Activated T-helper 2 cell treated with anti-CD3 and anti-CD28 coated beads, Interferon-gamma antibody, Interleukin-2, Interleukin-4, amounts not matched to agents 10 μg/mL and 5 μg/mL and 100 μg/mL, durations not matched to agents 14 hours and 24 hours and 36 hours (primary cell): ENCODE results near the gene WDR77. TPM values are rescaled to one million over a fixed set of nuclear protein-coding genes. Genes with fewer than 3 reads are reported as not detected.

Experiments
- total RNA-seq: library from RNA; stranded (reverse); gene quantifications from 2 replicates; pipeline ENCODE4 v1.2.3, GENCODE V29; 2022

Gene WDR77
- total RNA-seq, 1 donor from 2014 or later: 46.5 TPM

Other genes starting within 250 kb of the WDR77 start
- 139 and 143 TPM in 2 replicates for gene DENND2D, start 248.6 kb downstream of the WDR77 start, total RNA-seq
- 1.3 and 1.8 TPM in 2 replicates for gene CHI3L2, start 221.5 kb downstream of the WDR77 start, total RNA-seq
- not detected in 2 replicates for gene CHIA, start 158.4 kb downstream of the WDR77 start, total RNA-seq
- 0.57 and 0.85 TPM in 2 replicates for gene OVGP1, start 21.5 kb downstream of the WDR77 start, total RNA-seq
- 294 and 308 TPM in 2 replicates for gene ATP5PB, start 208 bp upstream of the WDR77 start, total RNA-seq
- gene C1orf162, start 24.7 kb upstream of the WDR77 start, total RNA-seq: 4.3 and 4.7 TPM in 2 replicates
- not detected in 2 replicates for gene ADORA3, start 54.4 kb upstream of the WDR77 start, total RNA-seq
- 0.23 and 0.30 TPM in 2 replicates for gene TMIGD3, start 54.4 kb upstream of the WDR77 start, total RNA-seq
- gene RAP1A, start 170.5 kb upstream of the WDR77 start, total RNA-seq: 219 TPM in 2 replicates